DMS79 (cell line): ENCODE results near the gene RARRES2.

Source experiments
- DNase-seq: peaks from one replicate; lab custom pipeline; 2025; lab: John Stamatoyannopoulos, UW

The RARRES2 gene

DNA sequence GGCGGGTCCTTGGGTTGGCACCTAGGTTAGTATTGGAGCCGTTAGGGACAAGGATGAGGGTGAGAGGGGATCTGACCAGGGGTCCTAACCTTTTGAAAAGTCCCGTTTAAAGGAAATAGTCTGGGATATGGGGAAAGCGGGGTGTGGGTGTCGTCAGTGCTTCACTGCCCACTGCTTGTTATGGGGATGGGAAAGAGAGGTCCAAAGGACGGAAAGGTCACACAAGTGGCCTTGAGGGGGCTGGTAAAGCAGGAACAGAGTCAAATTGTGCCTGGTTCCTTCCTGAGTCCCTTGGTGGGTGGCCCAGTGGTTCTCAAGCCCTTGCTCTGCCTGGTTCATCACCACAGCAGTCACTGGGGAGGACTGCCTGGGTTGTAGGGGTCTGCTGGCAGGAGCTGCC lies 35.1 kb upstream of the RARRES2 start:
- DNase-seq, result no peak

DNA sequence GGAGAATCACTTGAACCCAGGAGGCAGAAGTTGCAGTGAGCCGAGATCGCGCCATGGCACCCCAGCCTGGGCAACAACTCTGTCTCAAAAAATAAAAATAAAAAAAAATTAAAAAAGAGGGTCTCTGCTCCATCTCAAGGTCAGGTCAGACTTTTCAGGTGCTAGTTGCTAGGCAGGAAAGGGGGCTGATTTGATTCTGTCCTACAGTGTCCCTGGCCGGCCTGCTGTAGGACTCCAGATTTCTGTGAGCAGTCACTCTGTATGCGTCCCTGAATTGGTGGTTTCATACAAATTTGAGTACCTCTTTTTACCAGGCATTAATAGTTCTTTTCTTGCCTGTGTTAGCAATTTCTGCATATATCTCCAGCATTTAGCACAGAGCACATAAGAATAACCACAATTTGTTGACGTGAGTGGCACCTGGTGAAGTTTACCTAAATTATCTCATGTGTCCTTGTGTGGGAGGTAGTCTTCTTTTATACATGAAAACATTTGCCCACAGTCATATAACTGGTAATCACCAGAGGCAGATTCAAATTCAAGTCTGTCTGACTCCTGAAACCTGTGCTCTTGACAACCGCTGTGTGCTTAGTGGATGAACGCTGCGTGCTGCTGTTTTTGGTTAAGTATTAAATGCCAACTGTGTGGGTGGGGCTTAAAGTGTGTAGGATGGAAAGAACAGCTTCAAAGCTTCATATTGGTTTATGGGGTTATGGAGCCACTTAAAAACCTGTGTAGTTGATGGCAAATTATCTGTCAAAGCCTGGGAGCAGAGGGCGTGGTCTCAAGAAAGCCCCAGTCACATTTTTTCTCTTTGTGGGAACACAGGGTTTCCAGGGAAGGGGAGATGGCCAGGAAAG lies 34.5 kb upstream of the RARRES2 start:
- DNase-seq, result no peak

DNA sequence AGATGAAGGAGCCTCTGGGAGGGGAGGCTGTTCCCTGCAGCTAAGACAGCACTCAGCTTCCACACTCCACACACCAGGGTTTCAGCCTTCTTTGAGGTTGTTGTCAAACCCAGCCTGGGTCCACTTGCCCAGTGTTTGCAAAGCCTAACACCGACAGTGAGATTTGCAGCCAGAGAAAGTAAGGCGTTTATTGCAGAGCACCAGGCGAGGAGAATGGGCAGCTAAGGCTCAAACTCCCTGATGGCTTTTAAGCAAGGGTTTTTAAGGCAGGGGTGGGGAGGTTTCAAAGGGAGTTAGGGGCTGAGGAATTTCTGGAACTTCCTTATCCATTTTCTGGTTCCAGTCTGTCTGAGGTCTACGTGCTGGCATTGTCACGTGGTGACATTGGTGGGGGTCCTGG lies 33.0 kb upstream of the RARRES2 start:
- DNase-seq, result no peak

DNA sequence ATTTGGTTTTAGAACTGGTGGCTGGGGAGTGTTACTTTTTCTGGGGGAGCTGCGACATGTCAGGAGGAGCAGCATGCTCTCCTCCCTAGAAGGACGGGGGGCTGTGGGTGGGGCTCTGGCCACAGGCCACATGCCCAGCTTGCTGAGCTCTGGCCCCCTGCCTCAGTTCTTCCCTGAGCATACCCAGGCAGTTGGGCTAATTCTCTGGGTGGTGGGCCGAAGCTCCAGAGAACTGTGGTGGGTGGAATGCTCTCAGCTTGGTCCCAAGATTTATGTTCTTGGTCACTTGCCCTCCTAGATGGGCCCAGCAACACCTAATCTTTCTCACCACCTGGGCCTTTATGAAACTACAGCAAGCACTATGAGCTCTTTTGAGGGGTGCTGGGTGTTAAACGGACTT lies 32.6 kb upstream of the RARRES2 start:
- DNase-seq, result no peak

DNA sequence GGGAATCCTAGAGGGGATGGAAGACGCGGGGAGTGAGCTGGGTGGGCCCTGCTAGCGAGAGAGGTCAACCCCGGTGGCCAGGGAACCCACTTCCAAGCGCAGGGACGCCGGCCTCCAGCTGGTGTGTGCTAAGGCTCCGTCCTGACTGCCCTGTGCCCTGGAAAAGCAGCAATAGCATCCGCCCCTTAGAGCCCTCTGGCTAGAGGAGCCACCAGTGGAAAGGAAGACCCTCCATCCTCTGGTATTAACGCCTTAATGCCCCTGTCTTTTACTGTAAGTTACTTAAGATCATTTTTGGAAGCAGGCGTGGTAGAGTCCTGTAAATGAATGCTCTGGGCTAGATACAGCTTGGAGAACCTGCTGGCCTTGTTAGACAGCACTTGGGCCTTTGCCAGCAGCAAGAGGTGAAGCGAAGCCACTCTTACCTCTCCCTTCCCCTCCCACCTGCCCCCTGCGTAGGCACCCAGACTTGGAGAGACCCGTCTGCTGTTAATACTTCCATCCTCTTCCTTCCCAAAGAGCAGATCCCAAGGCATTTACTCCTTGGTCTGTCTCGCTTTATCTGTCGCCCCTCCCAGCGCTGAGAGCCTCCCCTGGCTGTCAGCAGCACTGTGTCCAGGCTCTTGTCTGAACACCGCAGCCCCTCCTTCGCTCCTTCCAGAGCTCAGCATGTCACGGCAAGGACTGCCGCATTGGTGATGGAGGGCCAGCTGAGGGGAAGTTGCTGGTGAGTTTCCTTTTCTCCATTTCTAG lies 31.8 kb upstream of the RARRES2 start:
- DNase-seq, result peak; percentile 88

DNA sequence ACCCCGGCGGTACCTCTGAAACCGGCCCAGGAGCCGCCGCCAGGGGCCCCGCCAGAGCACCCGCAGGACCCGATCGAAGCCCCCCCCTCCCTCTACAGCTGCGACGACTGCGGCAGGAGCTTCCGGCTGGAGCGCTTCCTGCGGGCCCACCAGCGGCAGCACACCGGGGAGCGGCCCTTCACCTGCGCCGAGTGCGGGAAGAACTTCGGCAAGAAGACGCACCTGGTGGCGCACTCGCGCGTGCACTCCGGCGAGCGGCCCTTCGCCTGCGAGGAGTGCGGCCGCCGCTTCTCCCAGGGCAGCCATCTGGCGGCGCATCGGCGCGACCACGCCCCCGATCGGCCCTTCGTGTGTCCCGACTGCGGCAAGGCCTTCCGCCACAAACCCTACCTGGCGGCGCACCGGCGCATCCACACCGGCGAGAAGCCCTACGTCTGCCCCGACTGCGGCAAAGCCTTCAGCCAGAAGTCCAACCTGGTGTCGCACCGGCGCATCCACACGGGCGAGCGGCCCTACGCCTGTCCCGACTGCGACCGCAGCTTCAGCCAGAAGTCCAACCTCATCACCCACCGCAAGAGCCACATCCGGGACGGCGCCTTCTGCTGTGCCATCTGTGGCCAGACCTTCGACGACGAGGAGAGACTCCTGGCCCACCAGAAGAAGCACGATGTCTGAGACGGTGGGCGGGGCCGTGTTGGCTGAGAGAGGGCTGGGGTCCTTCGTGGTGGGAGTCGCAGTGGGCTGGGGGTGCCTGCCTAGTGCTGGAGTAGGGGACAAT lies 31.0 kb upstream of the RARRES2 start:
- no peak for DNase-seq

GRCh38 chr7:150371996-150372270 lies 30.5 kb upstream of the RARRES2 start:
- DNase-seq, result no peak

DNA sequence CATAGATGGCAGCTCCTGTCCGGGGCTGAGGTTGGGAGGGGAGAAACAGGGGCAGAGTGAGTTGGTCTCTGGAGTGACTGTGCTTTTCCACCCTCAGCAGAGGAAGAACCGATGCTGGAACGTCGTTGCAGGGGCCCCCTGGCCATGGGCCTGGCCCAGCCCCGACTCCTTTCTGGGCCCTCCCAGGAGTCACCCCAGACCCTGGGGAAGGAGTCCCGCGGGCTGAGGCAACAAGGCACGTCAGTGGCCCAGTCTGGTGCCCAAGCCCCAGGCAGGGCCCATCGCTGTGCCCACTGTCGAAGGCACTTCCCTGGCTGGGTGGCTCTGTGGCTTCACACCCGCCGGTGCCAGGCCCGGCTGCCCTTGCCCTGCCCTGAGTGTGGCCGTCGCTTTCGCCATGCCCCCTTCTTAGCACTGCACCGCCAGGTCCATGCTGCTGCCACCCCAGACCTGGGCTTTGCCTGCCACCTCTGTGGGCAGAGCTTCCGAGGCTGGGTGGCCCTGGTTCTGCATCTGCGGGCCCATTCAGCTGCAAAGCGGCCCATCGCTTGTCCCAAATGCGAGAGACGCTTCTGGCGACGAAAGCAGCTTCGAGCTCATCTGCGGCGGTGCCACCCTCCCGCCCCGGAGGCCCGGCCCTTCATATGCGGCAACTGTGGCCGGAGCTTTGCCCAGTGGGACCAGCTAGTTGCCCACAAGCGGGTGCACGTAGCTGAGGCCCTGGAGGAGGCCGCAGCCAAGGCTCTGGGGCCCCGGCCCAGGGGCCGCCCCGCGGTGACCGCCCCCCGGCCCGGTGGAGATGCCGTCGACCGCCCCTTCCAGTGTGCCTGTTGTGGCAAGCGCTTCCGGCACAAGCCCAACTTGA lies 29.9 kb upstream of the RARRES2 start:
- DNase-seq, result no peak

DNA sequence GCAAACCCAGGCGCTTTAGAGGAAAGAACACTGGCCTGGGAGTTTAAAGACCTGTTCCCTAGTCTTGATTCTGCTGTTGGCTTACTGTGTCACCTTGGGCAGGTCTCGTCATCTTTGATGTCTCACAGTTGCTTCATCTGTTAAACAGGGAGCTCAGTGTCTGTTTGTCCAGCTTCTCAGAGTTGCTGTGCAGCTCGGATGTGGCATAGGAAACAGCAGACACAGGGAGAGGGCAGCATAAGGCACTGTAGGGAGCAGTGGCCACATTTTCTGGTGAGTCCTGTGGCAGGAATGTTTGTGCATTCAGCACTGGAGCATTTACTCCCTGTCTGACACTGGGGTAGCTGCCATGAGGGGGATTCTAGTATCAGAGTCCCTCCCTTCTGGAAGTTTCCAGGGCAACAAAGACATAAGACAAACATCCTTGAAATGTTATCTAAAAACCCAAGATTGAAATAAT lies 29.2 kb upstream of the RARRES2 start:
- no peak for DNase-seq

DNA sequence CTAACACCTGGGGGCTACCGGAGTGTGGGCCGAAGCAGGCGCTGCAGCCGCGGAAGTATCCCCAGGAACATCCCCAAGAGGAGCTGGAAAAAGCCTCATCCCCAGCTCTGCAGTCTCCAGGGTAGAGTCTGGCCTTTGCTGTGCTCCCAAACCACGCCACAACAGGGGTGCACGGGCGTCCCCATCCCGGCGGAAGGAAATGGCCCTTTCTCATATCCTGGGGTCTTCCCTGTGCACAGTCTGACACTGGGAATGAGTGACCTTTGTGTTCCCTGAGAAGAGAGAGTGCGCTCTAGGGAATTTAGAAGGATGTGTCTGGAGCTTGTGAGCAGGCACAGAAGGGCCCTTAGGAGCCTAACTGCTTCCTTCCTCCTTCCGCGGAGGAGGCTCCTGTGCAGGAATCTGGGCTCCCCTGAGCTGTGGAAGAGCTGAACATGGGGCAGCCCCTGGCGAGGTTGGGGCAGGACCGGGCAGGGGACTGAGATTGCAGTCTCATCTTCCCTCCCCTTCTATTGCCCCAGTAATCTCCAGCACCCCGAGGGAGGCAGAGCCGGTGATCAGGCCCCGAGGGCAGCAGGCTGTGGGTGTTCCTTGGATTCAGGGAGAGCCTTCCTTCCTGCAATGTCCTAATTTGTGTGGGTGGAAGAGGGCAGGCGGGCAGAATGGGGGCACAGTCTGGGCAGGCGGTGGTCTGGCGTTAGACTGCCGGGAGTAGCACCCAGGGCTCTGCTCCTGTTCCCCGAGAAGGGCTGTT lies 28.5 kb upstream of the RARRES2 start:
- no peak for DNase-seq

- DNase-seq, result peak; percentile 23
Observed at GRCh38 chr7:150368884-150369747, 27.7 kb upstream of the RARRES2 start.

DNA sequence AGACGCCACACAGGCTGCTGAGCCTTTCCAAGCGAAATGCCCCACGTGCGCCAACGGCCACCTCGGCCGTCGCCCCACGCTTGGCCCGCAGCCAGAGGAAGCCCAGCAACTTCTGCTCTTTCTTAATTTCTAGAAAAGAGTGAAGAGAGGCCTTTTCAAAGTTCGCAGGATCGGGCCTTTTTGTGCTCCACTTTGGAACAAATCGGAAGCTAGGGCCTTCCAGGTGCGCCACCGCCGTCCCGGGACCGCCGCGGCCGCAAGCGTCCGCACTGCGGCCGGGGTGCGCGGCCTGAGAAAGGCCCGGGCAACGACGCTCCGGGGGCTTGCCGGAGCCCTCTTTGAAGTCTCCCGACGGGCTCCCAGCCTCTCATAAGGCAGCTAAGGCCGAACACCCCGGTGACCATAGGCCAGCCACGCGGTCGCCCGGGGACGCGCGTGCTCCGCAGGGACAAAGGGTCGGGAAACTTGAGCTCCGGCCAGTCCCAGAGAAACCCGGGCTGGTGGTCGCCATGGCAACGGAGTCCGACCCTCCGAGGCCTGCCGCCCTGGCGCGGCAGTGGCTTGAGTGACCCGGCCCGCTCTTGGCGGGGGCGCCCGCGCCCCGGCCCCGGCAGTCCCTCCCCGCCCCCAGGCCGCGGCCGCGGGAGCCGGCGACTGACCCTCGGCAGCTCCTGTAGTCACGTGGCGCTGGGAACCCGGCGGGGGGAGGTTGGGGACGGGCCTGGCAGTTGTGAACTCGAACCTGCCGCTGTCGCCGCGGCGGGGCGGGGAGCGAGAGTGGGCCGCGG lies 26.9 kb upstream of the RARRES2 start, which contains the start of gene REPIN1:
Gene REPIN1, plus strand, starts transcription at position 727 of the 788 bp plus-strand sequence. CDS start 890 bp downstream, outside the sequence.
- DNase-seq, result peak; percentile 76

DNA sequence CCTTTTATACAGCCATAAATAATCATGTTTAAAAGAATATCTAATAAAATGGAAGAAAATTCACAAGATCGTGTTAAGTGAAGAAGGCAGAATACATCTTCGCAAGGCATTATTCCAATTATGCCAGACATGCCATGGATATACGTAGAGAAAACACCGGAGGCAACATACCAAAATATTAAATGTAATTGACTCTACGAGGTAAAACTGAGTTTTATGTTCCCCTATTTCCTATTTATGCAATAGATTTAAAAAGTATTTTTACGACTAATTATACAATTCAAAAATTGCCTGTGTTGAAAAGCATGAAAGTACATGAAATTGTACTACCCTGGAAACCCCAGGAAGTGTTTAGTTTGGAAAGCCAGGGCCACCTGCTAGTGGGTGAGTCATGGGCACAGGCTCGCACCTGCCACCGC lies 26.3 kb upstream of the RARRES2 start:
- no peak for DNase-seq

GRCh38 chr7:150365673-150366398 lies 24.4 kb upstream of the RARRES2 start:
- no peak for DNase-seq

DNA sequence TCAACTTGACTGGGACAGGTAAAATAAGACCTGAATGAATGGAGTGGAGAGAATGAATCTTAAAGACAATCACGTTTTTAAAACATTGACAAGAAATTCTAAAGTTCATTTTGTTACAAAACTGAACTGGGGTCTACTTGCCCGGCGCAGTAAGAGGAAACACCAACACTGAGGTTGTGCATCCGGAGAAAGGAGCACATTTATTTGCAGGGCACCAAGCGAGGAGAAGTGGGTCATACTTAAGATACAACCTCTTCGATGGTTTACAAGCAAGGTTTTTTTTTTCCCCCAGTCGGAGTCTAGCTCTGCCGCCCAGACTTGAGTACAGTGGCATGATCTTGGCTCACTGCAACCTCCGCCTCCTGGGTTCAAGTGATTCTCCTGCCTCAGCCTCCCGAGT lies 23.8 kb upstream of the RARRES2 start:
- DNase-seq, result no peak

GRCh38 chr7:150363872-150364271 lies 22.4 kb upstream of the RARRES2 start:
- DNase-seq, result no peak

GRCh38 chr7:150363370-150363769 lies 21.9 kb upstream of the RARRES2 start:
- no peak for DNase-seq
